ENCODE data around the gene CDK5. TPM values are rescaled to one million over a fixed set of nuclear protein-coding genes. Genes with fewer than 3 reads are reported as not detected.
A peak's percentile ranks its signal among the peaks of the same experiment; 100 is the strongest.

CDK5 gene
- total and polyA plus RNA-seq, 2 of the 13 experiments (the other 11 are each of a cell fraction or from before 2014, with no cell fraction given) = 16.4 to 21.3 TPM

DNA sequence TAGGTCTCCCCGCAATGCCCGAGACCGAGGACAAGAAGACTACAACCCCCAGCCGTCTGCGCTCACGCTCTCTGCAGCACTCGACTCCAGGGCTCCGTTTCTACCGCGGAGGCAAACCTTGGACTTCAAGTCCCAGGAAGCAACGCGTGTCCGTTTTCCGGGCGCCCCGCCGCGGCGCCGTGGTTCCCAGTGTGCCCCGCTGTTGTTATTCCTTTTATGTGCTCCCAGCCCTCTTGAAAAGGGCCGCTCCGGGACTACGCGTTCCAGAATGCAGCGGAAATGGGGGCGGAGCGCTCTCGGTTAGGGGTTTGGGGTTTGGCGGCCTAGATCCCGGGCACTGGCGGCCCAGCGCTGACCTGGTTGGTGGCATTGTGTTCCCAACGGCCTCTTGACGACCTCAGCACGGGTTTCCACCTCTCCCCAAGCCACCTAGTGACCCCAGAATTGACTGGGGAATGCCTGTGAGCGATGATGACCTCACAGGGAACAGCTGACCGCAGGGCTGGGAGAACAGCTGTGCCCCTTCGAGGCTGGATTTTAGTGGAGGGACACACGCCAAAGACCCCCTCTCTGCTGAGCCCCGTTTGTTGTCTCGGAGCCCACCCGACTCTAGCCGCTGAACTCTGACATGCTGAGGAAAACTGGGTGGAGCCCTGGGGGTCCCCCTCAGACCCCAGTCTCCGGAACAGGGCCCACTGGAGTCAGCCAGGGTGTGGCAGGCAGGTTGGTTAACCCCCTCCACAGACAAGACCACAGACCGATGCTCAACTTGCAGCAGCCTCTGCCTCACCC lies 488 bp upstream of the CDK5 start (continued):
- TF ChIP-seq MIER2 (CRISPR knock-in tag; IDR thresholded peaks at IDR 0.05) (no peak), POLR2G (IDR thresholded peaks at IDR 0.05; ENCODE audit: low read depth, low read length) (peak; percentile 89), SRY (CRISPR knock-in tag; IDR thresholded peaks at IDR 0.05) (no peak), NR2F6 (IDR thresholded peaks at IDR 0.05) (no peak), NR2F6 (CRISPR knock-in tag; IDR thresholded peaks at IDR 0.05) (peak; percentile 8; the same call in 1 of the 2 replicates), ZNF296 (CRISPR knock-in tag; conservative IDR thresholded peaks at IDR 0.05) (no peak), SAFB2 (CRISPR knock-in tag; IDR thresholded peaks at IDR 0.05; ENCODE audit: borderline replicate concordance, low read depth) (no peak), ZMAT3 (CRISPR knock-in tag; conservative IDR thresholded peaks at IDR 0.05) (no peak; the same call in 1 of the 2 replicates), XBP1 (CRISPR knock-in tag; IDR thresholded peaks at IDR 0.05) (0 out of 2 replicates have a peak, but pooled peaks have one; percentile 10), ZNF724P (CRISPR knock-in tag; IDR thresholded peaks at IDR 0.05; ENCODE audit: borderline replicate concordance) (no peak; the same call in 1 of the 2 replicates), SMC3 (IDR thresholded peaks at IDR 0.05; ENCODE audit: low read length) (no peak), FOXO1 (CRISPR knock-in tag; IDR thresholded peaks at IDR 0.05) (peak; percentile 62; the same call in 1 of the 2 replicates), ZBTB42 (CRISPR knock-in tag; IDR thresholded peaks at IDR 0.05) (no peak), ZNF589 (CRISPR knock-in tag; conservative IDR thresholded peaks at IDR 0.05) (peak; percentile 61; the same call in 1 of the 2 replicates), ZNF431 (CRISPR knock-in tag; IDR thresholded peaks at IDR 0.05; ENCODE audit: borderline replicate concordance, low read depth) (no peak), MEF2D (CRISPR knock-in tag; IDR thresholded peaks at IDR 0.05) (0 out of 2 replicates have a peak, but pooled peaks have one; percentile 45), ONECUT2 (CRISPR knock-in tag; IDR thresholded peaks at IDR 0.05) (no peak), ZNF460 (CRISPR knock-in tag; IDR thresholded peaks at IDR 0.05; ENCODE audit: borderline replicate concordance) (no peak), ZNF143 (CRISPR knock-in tag; IDR thresholded peaks at IDR 0.05) (peak; percentile 95), ZNF782 (CRISPR knock-in tag; IDR thresholded peaks at IDR 0.05; ENCODE audit: borderline replicate concordance) (peak; percentile 73; the same call in 1 of the 2 replicates), ZNF768 (CRISPR knock-in tag; IDR thresholded peaks at IDR 0.05) (no peak; the same call in 1 of the 2 replicates), FOSL2 (CRISPR knock-in tag; IDR thresholded peaks at IDR 0.05) (no peak), ZNF501 (CRISPR knock-in tag; IDR thresholded peaks at IDR 0.05) (0 out of 2 replicates have a peak, but pooled peaks have one; percentile 18), ZNF558 (CRISPR knock-in tag; IDR thresholded peaks at IDR 0.05; ENCODE audit: borderline replicate concordance) (0 out of 2 replicates have a peak, but pooled peaks have one; percentile 15), JUN (CRISPR knock-in tag; IDR thresholded peaks at IDR 0.05) (peak; percentile 67; the same call in 1 of the 2 replicates), ZNF567 (CRISPR knock-in tag; IDR thresholded peaks at IDR 0.05; ENCODE audit: borderline replicate concordance) (0 out of 2 replicates have a peak, but pooled peaks have one; percentile 23), ZNF343 (CRISPR knock-in tag; IDR thresholded peaks at IDR 0.05) (no peak), PHF5A (CRISPR knock-in tag; IDR thresholded peaks at IDR 0.05; ENCODE audit: low read depth, unreplicated experiment) (no peak), ZFY (CRISPR knock-in tag; IDR thresholded peaks at IDR 0.05) (peak; percentile 95)
- TF ChIP-seq, protein P1, sequence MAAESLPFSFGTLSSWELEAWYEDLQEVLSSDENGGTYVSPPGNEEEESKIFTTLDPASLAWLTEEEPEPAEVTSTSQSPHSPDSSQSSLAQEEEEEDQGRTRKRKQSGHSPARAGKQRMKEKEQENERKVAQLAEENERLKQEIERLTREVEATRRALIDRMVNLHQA (CRISPR knock-in tag; IDR thresholded peaks at IDR 0.05) = no peak
- TF ChIP-seq, protein P2, sequence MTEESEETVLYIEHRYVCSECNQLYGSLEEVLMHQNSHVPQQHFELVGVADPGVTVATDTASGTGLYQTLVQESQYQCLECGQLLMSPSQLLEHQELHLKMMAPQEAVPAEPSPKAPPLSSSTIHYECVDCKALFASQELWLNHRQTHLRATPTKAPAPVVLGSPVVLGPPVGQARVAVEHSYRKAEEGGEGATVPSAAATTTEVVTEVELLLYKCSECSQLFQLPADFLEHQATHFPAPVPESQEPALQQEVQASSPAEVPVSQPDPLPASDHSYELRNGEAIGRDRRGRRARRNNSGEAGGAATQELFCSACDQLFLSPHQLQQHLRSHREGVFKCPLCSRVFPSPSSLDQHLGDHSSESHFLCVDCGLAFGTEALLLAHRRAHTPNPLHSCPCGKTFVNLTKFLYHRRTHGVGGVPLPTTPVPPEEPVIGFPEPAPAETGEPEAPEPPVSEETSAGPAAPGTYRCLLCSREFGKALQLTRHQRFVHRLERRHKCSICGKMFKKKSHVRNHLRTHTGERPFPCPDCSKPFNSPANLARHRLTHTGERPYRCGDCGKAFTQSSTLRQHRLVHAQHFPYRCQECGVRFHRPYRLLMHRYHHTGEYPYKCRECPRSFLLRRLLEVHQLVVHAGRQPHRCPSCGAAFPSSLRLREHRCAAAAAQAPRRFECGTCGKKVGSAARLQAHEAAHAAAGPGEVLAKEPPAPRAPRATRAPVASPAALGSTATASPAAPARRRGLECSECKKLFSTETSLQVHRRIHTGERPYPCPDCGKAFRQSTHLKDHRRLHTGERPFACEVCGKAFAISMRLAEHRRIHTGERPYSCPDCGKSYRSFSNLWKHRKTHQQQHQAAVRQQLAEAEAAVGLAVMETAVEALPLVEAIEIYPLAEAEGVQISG (CRISPR knock-in tag; IDR thresholded peaks at IDR 0.05) = peak; percentile 93

Data from HepG2 (cell line).